PC-3 (cell line): Measurements from ENCODE around the gene SEC31B.

Source experiments
- CTCF ChIP-seq: fragments of 300-600 bp; sonication (generic); conservative IDR thresholded peaks from 2 replicates; pipeline ENCODE4 v1.5.1; 2017; ENCODE audit warnings: antibody characterized with exemption, low read depth, mild to moderate bottlenecking, low read length
- EZH2 ChIP-seq: fragments of 300-600 bp; sonication (generic); IDR thresholded peaks from one replicate; pipeline ENCODE4 v1.6.1; 2017; ENCODE audit warnings: antibody characterized with exemption, mild to moderate bottlenecking, low read length; ENCODE audit not compliant: unreplicated experiment
- EZH2phosphoT487 ChIP-seq: fragments of 300-600 bp; sonication (generic); IDR thresholded peaks from 2 replicates; pipeline ENCODE4 v1.6.1; 2018; ENCODE audit warnings: mild to moderate bottlenecking, antibody characterized with exemption, low read length, borderline replicate concordance

GRCh38 chr10:100509241-100509840 is 10.3 kb downstream of the SEC31B start:
- TF ChIP-seq CTCF = no peak
- no peak for TF ChIP-seq EZH2phosphoT487
- no peak for TF ChIP-seq EZH2
